K562 (cell line): ENCODE results near the gene BMAL1. TPM values are rescaled to one million over a fixed set of nuclear protein-coding genes. Genes with fewer than 3 reads are reported as not detected.

Experiments
- ATAC-seq: fragments of 200-7000 bp; cut with Tn5 transposase; 3 replicates; pipeline ENCODE4 v1.9.1; 2020; ENCODE audit warnings: moderate library complexity
- BruUV-seq: library from RNA; stranded (reverse); fragments of 400-500 nt; replicated peaks from 2 replicates; lab custom pipeline; 2021; lab: Mats Ljungman, UMichigan
- CTCF ChIA-PET: fragments of 300-600 bp; formaldehyde crosslinking; extraction: SDS; loops from one replicate; lab custom pipeline; 2021; ENCODE audit warnings: low intra/inter-chr PET ratio; lab: Yijun Ruan, JAX
- POLR2A ChIA-PET: fragments of 300-600, 350-650 bp; sonication (Branson Sonifier 250); formaldehyde crosslinking; extraction: SDS; loops from one replicate; lab custom pipeline; 2021; ENCODE audit warnings: antibody characterized with exemption, inconsistent platforms; lab: Yijun Ruan, JAX
- DNase-seq, 4 experiments: peaks; one replicate each; pipeline versions ENCODE4 v3.0.0 to v3.0.0-alpha.2; 2011 to 2018; ENCODE audit warnings: low spot score in 3 of 4, mixed read lengths in 3 of 4; ENCODE audit errors: extremely low read depth in 1 of 4
- FAIRE-seq: peaks from 2 replicates; lab custom pipeline; 2011; peaks lifted over from hg19 to GRCh38; lab: Jason Lieb, UNC
- H2AFZ ChIP-seq: 2 replicates; pipeline ENCODE4 v1.6.0; 2011; ENCODE audit warnings: low read depth, low read length, control low read depth, inconsistent platforms
- H3K27ac ChIP-seq: fragments of 200-600 bp; 3 replicates; pipeline ENCODE4 v1.8.0; 2011; ENCODE audit warnings: low read depth, mild to moderate bottlenecking, control low read depth, inconsistent platforms, low read length, moderate library complexity, mixed read lengths; ENCODE audit errors: extremely low read depth
- H3K27me3 ChIP-seq, 2 experiments: fragments of 300-600 bp in 1 of 2; 2 replicates in 1 of 2; 3 replicates in 1 of 2; pipeline versions ENCODE4 v1.6.0 to v1.8.0; 2011; ENCODE audit warnings: inconsistent platforms in 2 of 2, low read length in 2 of 2, mild to moderate bottlenecking in 1 of 2, mixed read lengths in 1 of 2, moderate library complexity in 1 of 2; ENCODE audit not compliant: control insufficient read depth in 2 of 2, insufficient read depth in 2 of 2
- H3K36me3 ChIP-seq: fragments of 300-600 bp; 3 replicates; pipeline ENCODE4 v1.8.0; 2011; ENCODE audit warnings: mild to moderate bottlenecking, low read length, inconsistent platforms; ENCODE audit not compliant: control insufficient read depth, insufficient read depth
- H3K4me1 ChIP-seq, 2 experiments: fragments of 200-600 bp in 1 of 2; replicated peaks in 1 of 2; 2 replicates in 1 of 2; 3 replicates in 1 of 2; pipeline versions ENCODE4 v1.5.1 to v1.8.0; 2011; ENCODE audit warnings: inconsistent platforms in 2 of 2, low read length in 2 of 2, mild to moderate bottlenecking in 1 of 2, mixed read lengths in 1 of 2, moderate library complexity in 1 of 2; ENCODE audit not compliant: control insufficient read depth in 2 of 2, insufficient read depth in 2 of 2
- H3K4me2 ChIP-seq: 2 replicates; pipeline ENCODE4 v1.6.1; 2011; ENCODE audit warnings: low read length, control low read depth, inconsistent platforms, mixed read lengths; ENCODE audit not compliant: insufficient read depth
- H3K4me3 ChIP-seq: fragments of 200-600 bp; sonication (generic), shearing (Covaris generic); 2 replicates; pipeline ENCODE4 v1.5.1; 2016; ENCODE audit warnings: control low read depth, inconsistent platforms
- H3K79me2 ChIP-seq: fragments of 200-600 bp; 3 replicates; pipeline ENCODE4 v1.8.0; 2011; ENCODE audit warnings: low read length, inconsistent platforms; ENCODE audit not compliant: control insufficient read depth, insufficient read depth
- H3K9ac ChIP-seq, 2 experiments: 2 replicates each; pipeline versions ENCODE4 v1.6.0 to v1.6.1; 2011; ENCODE audit warnings: low read depth in 2 of 2, low read length in 2 of 2, control low read depth in 1 of 2, inconsistent platforms in 1 of 2, mild to moderate bottlenecking in 1 of 2, mixed read lengths in 1 of 2; ENCODE audit not compliant: insufficient read depth in 1 of 2
- H3K9me1 ChIP-seq: one replicate; pipeline ENCODE4 v1.6.0; 2011; ENCODE audit warnings: inconsistent platforms, mild to moderate bottlenecking, low read length, moderate library complexity; ENCODE audit not compliant: control insufficient read depth, insufficient read depth
- H3K9me3 ChIP-seq: replicated peaks from 2 replicates; pipeline ENCODE4 v1.5.1; 2011; ENCODE audit warnings: low read depth, low read length, inconsistent platforms; ENCODE audit not compliant: control insufficient read depth, insufficient read depth
- H4K20me1 ChIP-seq: replicated peaks from 2 replicates; pipeline ENCODE4 v1.6.1; 2011; ENCODE audit warnings: low read length, inconsistent platforms, mixed read lengths; ENCODE audit not compliant: control insufficient read depth, insufficient read depth
- CBX8 ChIP-seq: fragments of 200-600 bp; sonication (generic); IDR thresholded peaks from 2 replicates; pipeline ENCODE4 v1.6.1; 2012; ENCODE audit warnings: borderline replicate concordance, mixed run types, low read depth, mild to moderate bottlenecking, moderate library complexity, mixed read lengths, low read length, control low read depth, inconsistent platforms; ENCODE audit not compliant: poor library complexity, severe bottlenecking; ENCODE audit errors: extremely low read depth
- WGBS: fragments of 100-300 bp; shearing (Covaris generic); methylation state at CpG from one replicate; pipeline ENCODE4 v1.1.6; 2016; ENCODE audit warnings: low coverage, mixed read lengths; ENCODE audit not compliant: insufficient coverage; ENCODE audit errors: missing lambda C conversion rate; 5-methylcytosine and 5-hydroxymethylcytosine counted together
- in situ Hi-C: fragments of 300-500 bp; cut with MboI; formaldehyde crosslinking; loops from 4 replicates; pipeline ENCODE4 v1.15.0; 2018; ENCODE audit warnings: inconsistent platforms, mixed read lengths
- intact Hi-C: fragments of 100-400 bp; cut with micrococcal nuclease; formaldehyde crosslinking; loops from 2 replicates; pipeline ENCODE4 v1.14.2; 2022
- polyA plus RNA-seq, 8 experiments: library from polyadenylated mRNA; depleted of rRNA in 4 of 8; stranded (reverse) in 5 of 8; unstranded in 3 of 8; fragments of >200 nt; fragmentation: Nextera tagmentation in 2 of 8; fragmentation: Illumina TruSeq in 1 of 8; extraction: Ambion mirVana in 2 of 8; extraction: Trizol in 1 of 8; gene quantifications; 2 replicates each; pipeline versions ENCODE4 v1.2.1 to v1.2.3, GENCODE V29; 2011 to 2014; ENCODE audit warnings: inconsistent platforms in 1 of 8, missing spikeins in 1 of 8
- total RNA-seq, 7 experiments: library from RNA; depleted of rRNA in 6 of 7; stranded (reverse); fragments of >200 nt in 6 of 7; fragmentation: Illumina TruSeq in 2 of 7; extraction: Trizol in 2 of 7; gene quantifications; 2 replicates each; pipeline versions ENCODE4 v1.2.1 to v1.2.3, GENCODE V29; 2011 to 2021; ENCODE audit warnings: low replicate concordance in 1 of 7
- TF ChIP-seq, protein P1 (sequence below): fragments of 450-650 bp; formaldehyde crosslinking; IDR thresholded peaks from 2 replicates; pipeline ENCODE4 v1.4.0; 2022; ENCODE audit warnings: missing genetic modification characterization

BMAL1 gene
- total and polyA plus RNA-seq, 9 of the 15 experiments (the other 6 are each of a cell fraction or from before 2014, with no cell fraction given): 0.14 to 2.4 (median 0.64) TPM

GRCh38 chr11:13318498-13319295, 41.1 kb downstream of the BMAL1 start:
- FAIRE-seq (no peak), DNase-seq (no peak), ATAC-seq (no peak)
- 0 out of 2 replicates have a peak, but pooled peaks cover 5% of the 10 kb centered on the region for H4K20me1 ChIP-seq
- intact Hi-C loops (no loop called here), in situ Hi-C loops (no loop called here)
- no peak overlapping the region for H3K4me2 ChIP-seq
- no peak overlapping the region for H2AFZ ChIP-seq
- no peak overlapping the region for H3K4me3 ChIP-seq
- H3K9me1 ChIP-seq: no peaks in the 10 kb centered on the region
- ChIA-PET CTCF (no interaction called here), POLR2A (no interaction called here)
- TF ChIP-seq, protein P1, sequence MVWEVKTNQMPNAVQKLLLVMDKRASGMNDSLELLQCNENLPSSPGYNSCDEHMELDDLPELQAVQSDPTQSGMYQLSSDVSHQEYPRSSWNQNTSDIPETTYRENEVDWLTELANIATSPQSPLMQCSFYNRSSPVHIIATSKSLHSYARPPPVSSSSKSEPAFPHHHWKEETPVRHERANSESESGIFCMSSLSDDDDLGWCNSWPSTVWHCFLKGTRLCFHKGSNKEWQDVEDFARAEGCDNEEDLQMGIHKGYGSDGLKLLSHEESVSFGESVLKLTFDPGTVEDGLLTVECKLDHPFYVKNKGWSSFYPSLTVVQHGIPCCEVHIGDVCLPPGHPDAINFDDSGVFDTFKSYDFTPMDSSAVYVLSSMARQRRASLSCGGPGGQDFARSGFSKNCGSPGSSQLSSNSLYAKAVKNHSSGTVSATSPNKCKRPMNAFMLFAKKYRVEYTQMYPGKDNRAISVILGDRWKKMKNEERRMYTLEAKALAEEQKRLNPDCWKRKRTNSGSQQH (CRISPR knock-in tag): no peak
- peak; percentile 95 for TF ChIP-seq CBX8
- H3K9ac ChIP-seq: no peak overlapping the region
- peaks cover 8 to 25% of the 10 kb centered on the region in 2 experiments; a peak in 4 of 5 replicates for H3K27me3 ChIP-seq
- no TSS peak for BruUV-seq
- H3K4me1 ChIP-seq: no peaks in the 10 kb centered on the region
- H3K79me2 ChIP-seq: no peaks in the 10 kb centered on the region
- H3K9me3 ChIP-seq: no peaks in the 10 kb centered on the region
- WGBS: 0% methylated on average over 2 of the region's 2 CpGs
- no peak overlapping the region for H3K27ac ChIP-seq
- H3K36me3 ChIP-seq: no peaks in the 10 kb centered on the region
